Cardiac ventricle fibroblast (primary cell): ENCODE results near the gene CAPS. TPM values are rescaled to one million over a fixed set of nuclear protein-coding genes. Genes with fewer than 3 reads are reported as not detected.

Experiments
- total RNA-seq: library from RNA; depleted of rRNA; stranded (reverse); fragments of >200 nt; gene quantifications from 2 replicates; pipeline ENCODE4 v1.2.3, GENCODE V29; 2015

The CAPS gene
- total RNA-seq = 1.7 and 4.1 TPM in 2 replicates

DNA sequence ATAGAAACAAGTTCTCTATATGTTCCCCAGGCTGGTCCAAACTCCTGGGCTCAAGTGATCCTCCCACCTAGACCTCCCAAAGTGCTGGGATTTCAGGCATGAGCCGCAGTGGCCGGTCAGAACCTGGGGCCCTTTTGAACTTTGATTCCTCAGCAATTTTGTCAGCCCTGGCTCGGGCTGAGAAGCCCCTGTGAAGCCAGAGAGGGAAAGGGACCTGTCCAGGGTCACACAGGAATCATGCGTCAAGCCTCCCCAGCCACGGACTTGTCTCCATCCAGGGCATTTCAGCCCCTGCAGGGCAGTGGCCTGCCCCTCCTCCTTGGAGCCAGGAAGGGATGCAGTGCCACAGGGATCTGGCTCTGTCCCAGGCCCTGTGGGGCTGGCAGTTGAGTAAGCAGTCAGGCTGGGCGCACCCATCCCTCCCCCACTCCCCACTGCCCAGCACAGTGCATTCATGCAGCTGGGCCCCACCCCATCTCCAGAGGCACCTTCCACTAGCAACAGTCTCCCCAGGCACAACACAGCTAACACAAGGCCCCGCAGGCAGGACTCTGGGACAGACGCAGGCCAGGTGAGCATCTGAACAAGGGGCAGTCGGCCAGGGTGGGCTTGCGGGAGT, at the start of gene CAPS:
CAPS (plus strand) TSS at position 516 of the 619 bp plus-strand sequence. CDS start 153 bp downstream, outside the sequence.

DNA sequence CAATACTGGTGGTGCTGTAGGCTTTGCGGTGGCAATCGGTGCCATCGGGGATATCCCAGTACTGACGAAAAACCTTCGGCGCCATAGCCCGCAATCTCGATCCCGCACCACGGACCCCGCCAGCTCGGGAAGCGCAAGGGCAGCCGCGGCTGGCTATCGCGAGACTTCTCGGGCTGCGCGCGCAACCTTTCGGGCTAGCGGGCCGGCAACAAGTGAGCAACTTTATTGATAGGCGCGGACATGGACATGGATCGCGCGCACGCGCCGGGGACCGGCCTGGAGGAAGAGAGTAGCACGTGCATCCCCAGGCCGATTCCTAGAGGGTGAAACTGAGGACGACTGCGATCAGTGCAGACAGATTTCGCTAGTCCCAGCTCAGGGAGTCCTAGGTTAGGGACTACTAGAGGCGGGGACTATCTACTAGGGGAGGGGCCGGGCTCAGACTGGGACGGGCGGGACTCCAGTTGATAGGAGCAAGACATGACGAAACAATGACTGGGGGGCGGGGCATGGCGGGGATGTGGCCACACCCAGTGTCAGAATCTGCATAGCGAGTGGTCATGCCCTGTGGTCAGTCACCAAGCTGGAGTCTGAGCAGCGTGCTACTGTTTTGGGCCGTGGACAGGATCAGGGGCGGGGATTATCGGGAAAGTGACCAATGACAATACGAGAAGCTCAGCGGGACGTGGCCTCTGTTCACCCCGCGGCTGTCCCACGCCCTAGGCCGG, 10.3 kb upstream of the CAPS start, which contains the start of gene NDUFA11:
NDUFA11 (minus strand) TSS at position 167 of the 728 bp plus-strand sequence; CDS start at position 85, 82 bp downstream.

GRCh38 chr19:5904352-5905113, 9.5 kb upstream of the CAPS start, which contains the start of gene VMAC:
Gene VMAC, plus strand, starts transcription at chr19:5904872. Its CDS starts 19 bp downstream, at chr19:5904891.

Other genes starting within 250 kb of the CAPS start
- 59.8 and 64.2 TPM in 2 replicates for gene MICOS13, start 233.7 kb upstream of the CAPS start, total RNA-seq
- 10.9 and 16.2 TPM in 2 replicates for gene HSD11B1L, start 233.2 kb upstream of the CAPS start, total RNA-seq
- gene RPL36, start 224.0 kb upstream of the CAPS start, total RNA-seq = 1,291 and 1,389 TPM in 2 replicates
- 41.5 and 78.2 TPM in 2 replicates for gene LONP1, start 194.1 kb upstream of the CAPS start, total RNA-seq
- gene CATSPERD, start 193.6 kb upstream of the CAPS start, total RNA-seq = not detected in 2 replicates
- gene PRR22, start 129.5 kb upstream of the CAPS start, total RNA-seq = 0.37 and 0.98 TPM in 2 replicates
- gene DUS3L, start 123.1 kb upstream of the CAPS start, total RNA-seq = 19.7 and 24.7 TPM in 2 replicates
- not detected in 2 replicates for gene NRTN, start 109.2 kb upstream of the CAPS start, total RNA-seq
- gene FUT6, start 74.6 kb upstream of the CAPS start, total RNA-seq = not detected in 2 replicates
- gene FUT3, start 62.8 kb upstream of the CAPS start, total RNA-seq = not detected in 2 replicates
- not detected in 2 replicates for gene FUT5, start 43.7 kb upstream of the CAPS start, total RNA-seq
- 257 and 297 TPM in 2 replicates for gene NDUFA11, start 10.5 kb upstream of the CAPS start, total RNA-seq
- 3.0 and 5.4 TPM in 2 replicates for gene VMAC, start 9.4 kb upstream of the CAPS start, total RNA-seq
- 58.0 and 71.1 TPM in 2 replicates for gene RANBP3, start 63.9 kb downstream of the CAPS start, total RNA-seq
- 3.2 and 6.2 TPM in 2 replicates for gene RFX2, start 196.2 kb downstream of the CAPS start, total RNA-seq
- gene ACSBG2, start 221.4 kb downstream of the CAPS start, total RNA-seq = not detected in 2 replicates